Measurements from ENCODE around the gene COMMD4. TPM values are rescaled to one million over a fixed set of nuclear protein-coding genes. Genes with fewer than 3 reads are reported as not detected.

The COMMD4 gene
- total and polyA plus RNA-seq, 2 of the 4 experiments (the other 2 are of a cell fraction), result 91.2 to 133 TPM

DNA sequence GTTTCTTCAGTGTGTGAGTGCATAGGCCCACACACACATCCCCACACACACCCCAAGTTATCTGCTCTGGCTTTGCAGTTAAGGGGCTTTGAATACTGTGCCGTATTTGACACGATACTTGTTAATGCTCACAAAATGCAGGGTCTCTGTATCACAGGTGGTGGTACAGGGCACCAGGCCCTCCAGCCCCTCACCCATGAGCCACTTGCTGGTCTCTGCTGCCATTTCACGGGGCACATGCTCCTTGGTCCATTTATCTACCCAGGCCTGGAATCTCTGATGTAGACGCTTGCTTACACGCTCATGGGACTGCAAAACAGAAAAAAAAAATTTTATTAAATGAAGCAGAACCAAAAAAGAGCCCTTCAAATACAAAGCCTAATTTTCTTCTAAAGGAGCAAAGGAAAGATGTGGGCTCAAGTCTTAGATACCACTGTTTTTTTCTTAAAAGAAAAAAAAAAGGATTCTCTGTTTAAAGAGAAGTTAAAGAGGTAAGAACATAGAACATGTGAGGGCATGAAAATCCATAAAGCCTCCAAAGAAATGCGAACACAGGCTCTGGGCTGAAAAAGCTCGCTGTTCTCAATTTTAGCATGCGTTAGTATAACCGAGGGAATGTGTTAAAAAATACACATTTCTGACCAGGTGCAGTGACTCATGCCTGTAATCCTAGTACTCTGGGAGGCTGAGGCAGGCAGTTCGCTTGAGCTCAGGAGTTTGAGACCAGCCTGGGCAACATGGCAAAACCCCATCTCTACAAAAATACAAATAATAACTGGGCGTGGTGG lies 36.2 kb downstream of the COMMD4 start:
- no peak overlapping the region for H2AK9ac ChIP-seq (replicated peaks; ENCODE audit: low read depth, low read length, poor library complexity)
- TF ChIP-seq BHLHE40 (IDR thresholded peaks at IDR 0.05; ENCODE audit: low read depth, low read length), result no peak
- no peak for TF ChIP-seq POLR2A (IDR thresholded peaks at IDR 0.05; ENCODE audit: low read depth, low read length)
- TF ChIP-seq MAZ (IDR thresholded peaks at IDR 0.05; ENCODE audit: borderline replicate concordance, low read depth, low read length), result no peak
- no peak for TF ChIP-seq MXI1 (IDR thresholded peaks at IDR 0.05; ENCODE audit: borderline replicate concordance, low read depth, low read length)
- TF ChIP-seq, protein P1, sequence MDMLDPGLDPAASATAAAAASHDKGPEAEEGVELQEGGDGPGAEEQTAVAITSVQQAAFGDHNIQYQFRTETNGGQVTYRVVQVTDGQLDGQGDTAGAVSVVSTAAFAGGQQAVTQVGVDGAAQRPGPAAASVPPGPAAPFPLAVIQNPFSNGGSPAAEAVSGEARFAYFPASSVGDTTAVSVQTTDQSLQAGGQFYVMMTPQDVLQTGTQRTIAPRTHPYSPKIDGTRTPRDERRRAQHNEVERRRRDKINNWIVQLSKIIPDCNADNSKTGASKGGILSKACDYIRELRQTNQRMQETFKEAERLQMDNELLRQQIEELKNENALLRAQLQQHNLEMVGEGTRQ (IDR thresholded peaks at IDR 0.05; ENCODE audit: low read depth, low read length), result no peak
- no peak for TF ChIP-seq SMC3 (IDR thresholded peaks at IDR 0.05; ENCODE audit: low read depth, low read length)
- TF ChIP-seq RAD21 (IDR thresholded peaks at IDR 0.05; ENCODE audit: low read length), result no peak
- no peak overlapping the region for H3K14ac ChIP-seq (replicated peaks; ENCODE audit: low read depth, low read length)
- H3K9me1 ChIP-seq (ENCODE audit: insufficient read depth, low read length), result peaks cover 4% of the 10 kb centered on the region; the same call in 1 of the 2 replicates
- dilution Hi-C loops (cut with HindIII; ENCODE audit: low sequenced_read_pairs, unreplicated experiment), result no loop called here
- no peak overlapping the region for H3K27ac ChIP-seq (ENCODE audit: insufficient read depth, low read length)
- H3K79me1 ChIP-seq (ENCODE audit: low read depth in 1 of 2, low read length in 2 of 2), result peaks cover 54 to 60% of the 10 kb centered on the region in 2 experiments
- no peak overlapping the region for H3K4me3 ChIP-seq (ENCODE audit: insufficient read depth, low read depth, low read length)
- no peak overlapping the region for H2BK20ac ChIP-seq (ENCODE audit: low read depth, low read length)
- no peak overlapping the region for H3K4ac ChIP-seq (ENCODE audit: low read depth, low read length)
- H3K4me1 ChIP-seq (ENCODE audit: control insufficient read depth, insufficient read depth, low read length), result peaks cover 4% of the 10 kb centered on the region
- H4K91ac ChIP-seq (ENCODE audit: insufficient read depth, low read depth, low read length), result no peak overlapping the region
- H4K20me1 ChIP-seq (ENCODE audit: insufficient read depth, low read length), result peaks cover 13% of the 10 kb centered on the region; the same call in 1 of the 2 replicates
- no peaks in the 10 kb centered on the region for H3K9me3 ChIP-seq (ENCODE audit: control insufficient read depth, insufficient read depth, low read length)
- H3K36me3 ChIP-seq (ENCODE audit: control insufficient read depth, insufficient read depth, low read length), result peaks cover 31% of the 10 kb centered on the region
- WGBS, 2 experiments (ENCODE audit: extremely low coverage in 2 of 2, insufficient read length in 1 of 2), result 100% methylated on average over 4 of the region's 11 CpGs; no CpG with 5 or more reads in 1 of the 2 experiments
- in situ Hi-C loops (cut with MboI; ENCODE audit: low sequenced_read_pairs), result no loop called here
- DNase-seq, result no peak
- no peak for ATAC-seq (ENCODE audit: low read depth)
- no peak overlapping the region for H4K5ac ChIP-seq (ENCODE audit: low read depth, low read length)
- H4K8ac ChIP-seq (ENCODE audit: low read depth in 2 of 2, low read length in 2 of 2), result no peak overlapping the region
- intact Hi-C loops (cut with micrococcal nuclease), result no loop called here
- H2BK5ac ChIP-seq (ENCODE audit: low read depth, low read length, poor library complexity, severe bottlenecking), result no peak overlapping the region
- BruUV-seq (replicated peaks), result no TSS peak
- H3K56ac ChIP-seq (ENCODE audit: extremely low read depth, insufficient read depth, low read length), result no peak overlapping the region
- H3K4me2 ChIP-seq (ENCODE audit: low read depth, low read length), result no peak overlapping the region
- H2BK15ac ChIP-seq (ENCODE audit: low read depth, low read length), result no peak overlapping the region
- no peak overlapping the region for H2AK5ac ChIP-seq (ENCODE audit: low read depth, low read length)
- H3K23ac ChIP-seq (ENCODE audit: low read depth, low read length), result no peak overlapping the region
- no peak overlapping the region for H2BK120ac ChIP-seq (ENCODE audit: low read depth, low read length)
- ChIA-PET POLR2A (ENCODE audit: unreplicated experiment) (no interaction called here), CTCF (interaction anchor here (0.7 kb wide), 1 partner anchor 95 kb away, joined by 9 read pairs; no protein-coding TSS in a partner anchor)
- H3K27me3 ChIP-seq (ENCODE audit: control insufficient read depth, insufficient read depth, low read length), result no peaks in the 10 kb centered on the region
- no peak overlapping the region for H3K9ac ChIP-seq (ENCODE audit: low read depth, low read length)
- no peak overlapping the region for H2AFZ ChIP-seq (replicated peaks; ENCODE audit: low read length, poor library complexity)
- H3K18ac ChIP-seq (ENCODE audit: low read depth, low read length), result no peak overlapping the region

Measured in IMR-90 (cell line).